WTC11 (cell line): Measurements from ENCODE around the gene CCDC117. TPM values are rescaled to one million over a fixed set of nuclear protein-coding genes. Genes with fewer than 3 reads are reported as not detected.
A peak's percentile ranks its signal among the peaks of the same experiment; 100 is the strongest.

Source experiments
- ATAC-seq: fragments of 200-7000 bp; cut with Tn5 transposase; 2 replicates; pipeline ENCODE4 v1.10.0; 2021; ENCODE audit warnings: mild to moderate bottlenecking, moderate library complexity
- CTCF ChIA-PET: fragments of 300-600 bp; sonication (Branson Sonifier 250); formaldehyde crosslinking; loops from one replicate; lab custom pipeline; 2021; ENCODE audit warnings: antibody characterized with exemption; lab: Charles Lee
- POLR2A ChIA-PET: fragments of 350-600 bp; sonication (Branson Sonifier 250); formaldehyde crosslinking; loops from one replicate; lab custom pipeline; 2021; ENCODE audit warnings: antibody characterized with exemption; lab: Charles Lee
- DNase-seq: peaks from one replicate; pipeline ENCODE4 v3.0.0; 2021; ENCODE audit warnings: low spot score
- H3K27ac Mint-ChIP-seq: 2 replicates; pipeline ENCODE4 v1.8.0; 2021; ENCODE audit warnings: mixed read lengths
- H3K27me3 Mint-ChIP-seq: 2 replicates; pipeline ENCODE4 v1.8.0; 2021; ENCODE audit warnings: low read depth, mild to moderate bottlenecking, moderate library complexity, mixed read lengths
- H3K36me3 Mint-ChIP-seq: 2 replicates; pipeline ENCODE4 v1.8.0; 2021; ENCODE audit warnings: mixed read lengths
- H3K4me1 Mint-ChIP-seq: 2 replicates; pipeline ENCODE4 v1.8.0; 2022; ENCODE audit warnings: mixed read lengths
- H3K4me3 Mint-ChIP-seq: 2 replicates; pipeline ENCODE4 v1.8.0; 2021; ENCODE audit warnings: mild to moderate bottlenecking, moderate library complexity, mixed read lengths
- H3K9me3 Mint-ChIP-seq: 2 replicates; pipeline ENCODE4 v1.8.0; 2021; ENCODE audit warnings: mixed read lengths
- ARID4B ChIP-seq: sonication (generic); formaldehyde crosslinking; IDR thresholded peaks from 2 replicates; pipeline ENCODE4 v1.8.0; 2023; ENCODE audit warnings: missing genetic modification reagents, mild to moderate bottlenecking, borderline replicate concordance
- CDX4 ChIP-seq: fragments of 250-450 bp; sonication (Bioruptor Pico); IDR thresholded peaks from 2 replicates; pipeline ENCODE4 v1.9.0; 2021; ENCODE audit warnings: moderate library complexity, mild to moderate bottlenecking, inconsistent platforms, borderline replicate concordance
- E2F1 ChIP-seq: sonication (generic); formaldehyde crosslinking; IDR thresholded peaks from 2 replicates; pipeline ENCODE4 v1.8.0; 2022; ENCODE audit warnings: mild to moderate bottlenecking, missing genetic modification reagents
- ETV6 ChIP-seq: sonication (generic); formaldehyde crosslinking; IDR thresholded peaks from 2 replicates; pipeline ENCODE4 v1.8.1; 2022; ENCODE audit warnings: mild to moderate bottlenecking, missing genetic modification reagents
- HMGA2 ChIP-seq: fragments of 250-450 bp; sonication (Bioruptor Pico); IDR thresholded peaks from 2 replicates; pipeline ENCODE4 v1.4.0; 2021; ENCODE audit warnings: mild to moderate bottlenecking, moderate library complexity
- HMGXB4 ChIP-seq: sonication (generic); formaldehyde crosslinking; IDR thresholded peaks from 2 replicates; pipeline ENCODE4 v1.8.1; 2023; ENCODE audit warnings: mild to moderate bottlenecking, moderate library complexity, missing genetic modification reagents
- IRF2 ChIP-seq: sonication (generic); formaldehyde crosslinking; IDR thresholded peaks from 2 replicates; pipeline ENCODE4 v1.8.0; 2022; ENCODE audit warnings: low read depth, missing genetic modification reagents, borderline replicate concordance
- MXD4 ChIP-seq: fragments of 250-450 bp; sonication (Bioruptor Pico); IDR thresholded peaks from 2 replicates; pipeline ENCODE4 v1.8.0; 2021; ENCODE audit warnings: mild to moderate bottlenecking, moderate library complexity, borderline replicate concordance
- NFYB ChIP-seq: sonication (generic); formaldehyde crosslinking; conservative IDR thresholded peaks from 2 replicates; pipeline ENCODE4 v1.8.0; 2022; ENCODE audit warnings: low read depth, missing genetic modification reagents
- RORB ChIP-seq: fragments of 250-450 bp; sonication (Bioruptor Pico); IDR thresholded peaks from 2 replicates; pipeline ENCODE4 v1.9.0; 2021; ENCODE audit warnings: mild to moderate bottlenecking
- SMAD3 ChIP-seq: sonication (generic); formaldehyde crosslinking; IDR thresholded peaks from 2 replicates; pipeline ENCODE4 v1.8.0; 2022; ENCODE audit warnings: missing genetic modification reagents, mild to moderate bottlenecking, borderline replicate concordance
- TCF7 ChIP-seq: sonication (generic); formaldehyde crosslinking; IDR thresholded peaks from 2 replicates; pipeline ENCODE4 v1.8.0; 2022; ENCODE audit warnings: mild to moderate bottlenecking, low read depth, missing genetic modification reagents, moderate library complexity
- TEAD4 ChIP-seq: sonication (generic); formaldehyde crosslinking; IDR thresholded peaks from 2 replicates; pipeline ENCODE4 v1.8.0; 2022; ENCODE audit warnings: mild to moderate bottlenecking, missing genetic modification reagents
- TP53 ChIP-seq: sonication (generic); formaldehyde crosslinking; IDR thresholded peaks from 2 replicates; pipeline ENCODE4 v1.8.1; 2023; ENCODE audit warnings: mild to moderate bottlenecking, missing genetic modification reagents
- ZMAT4 ChIP-seq: fragments of 250-450 bp; sonication (Bioruptor Pico); IDR thresholded peaks from 2 replicates; pipeline ENCODE4 v1.9.0; 2021; ENCODE audit warnings: mild to moderate bottlenecking
- ZNF281 ChIP-seq: sonication (generic); formaldehyde crosslinking; IDR thresholded peaks from 2 replicates; pipeline ENCODE4 v1.8.0; 2023; ENCODE audit warnings: mild to moderate bottlenecking, missing genetic modification reagents
- ZNF532 ChIP-seq: fragments of 250-450 bp; sonication (Bioruptor Pico); IDR thresholded peaks from 2 replicates; pipeline ENCODE4 v1.9.0; 2021; ENCODE audit warnings: mild to moderate bottlenecking, borderline replicate concordance
- total RNA-seq: library from RNA; stranded (reverse); gene quantifications from 3 replicates; pipeline ENCODE4 v1.2.3, GENCODE V29; 2021

CCDC117 gene
- total RNA-seq, 1 experiment from 2014 or later = 39.0 TPM

GRCh38 chr22:28769394-28770085 is 3.0 kb upstream of the CCDC117 start:
- CTCF ChIA-PET = no interaction called here
- H3K27ac Mint-ChIP-seq = peak overlapping the region; percentile 17; the same call in 1 of the 2 replicates
- no peaks in the 10 kb centered on the region for H3K27me3 Mint-ChIP-seq
- peaks cover 10% of the 10 kb centered on the region for H3K36me3 Mint-ChIP-seq
- no peak for ATAC-seq
- peaks cover 14% of the 10 kb centered on the region for H3K9me3 Mint-ChIP-seq
- POLR2A ChIA-PET = no interaction called here
- no peak for DNase-seq
- H3K4me1 Mint-ChIP-seq = peaks cover 13% of the 10 kb centered on the region
- TF ChIP-seq TP53 (CRISPR knock-in tag) (no peak), ZNF532 (CRISPR knock-in tag) (no peak), CDX4 (CRISPR knock-in tag) (no peak), SMAD3 (CRISPR knock-in tag) (no peak), NFYB (no peak), TEAD4 (no peak), HMGXB4 (CRISPR knock-in tag) (no peak), ZMAT4 (CRISPR knock-in tag) (no peak), MXD4 (CRISPR knock-in tag) (no peak), E2F1 (CRISPR knock-in tag) (no peak), IRF2 (CRISPR knock-in tag) (no peak), ZNF281 (CRISPR knock-in tag) (no peak), ARID4B (CRISPR knock-in tag) (no peak), ETV6 (CRISPR knock-in tag) (no peak), RORB (CRISPR knock-in tag) (no peak), TCF7 (no peak), HMGA2 (CRISPR knock-in tag) (no peak)
- no peak overlapping the region for H3K4me3 Mint-ChIP-seq
